Measurements from ENCODE around the gene RNF151. TPM values are rescaled to one million over a fixed set of nuclear protein-coding genes. Genes with fewer than 3 reads are reported as not detected.
A peak's percentile ranks its signal among the peaks of the same experiment; 100 is the strongest.
"Not testable (repeated sequence)": the region's sequence is repeated elsewhere in the genome, so short reads cannot be mapped to it uniquely, and the experiment has no call there.

The RNF151 gene
- total RNA-seq, 1 experiment from 2014 or later, result not detected

- Histone ChIP-seq H4K20me1 (ENCODE audit: insufficient read depth, low read depth, low read length) (peaks cover 68% of the 10 kb centered on the region), H2AFZ (ENCODE audit: low read length) (no peak overlapping the region), H3K27me3 (ENCODE audit: low read length) (no peaks in the 10 kb centered on the region), H3K36me3 (ENCODE audit: insufficient read depth, low read length) (peaks cover 9% of the 10 kb centered on the region), H3K9me2 (replicated peaks; ENCODE audit: insufficient read depth, low read length) (no peaks in the 10 kb centered on the region), H3K27ac (ENCODE audit: low read length) (no peak overlapping the region), H3K4me2 (ENCODE audit: low read depth, low read length, poor library complexity, severe bottlenecking) (peak overlapping the region; percentile 93), H3K4me3 (ENCODE audit: low read length) (peak overlapping the region; percentile 100; the same call in 1 of the 2 replicates), H3K79me2 (ENCODE audit: low read length) (peaks cover 73% of the 10 kb centered on the region), H3K9me3 (ENCODE audit: low read length) (no peaks in the 10 kb centered on the region), H3K9ac (ENCODE audit: low read length) (peak overlapping the region; percentile 98), H3K4me1 (ENCODE audit: low read length) (peaks cover 55% of the 10 kb centered on the region)
- DNase-seq, result no peak
Observed at GRCh38 chr16:2007081-2007836, 40.6 kb downstream of the RNF151 start.

- Histone ChIP-seq H3K4me2 (ENCODE audit: low read depth, low read length, poor library complexity, severe bottlenecking) (peak overlapping the region; percentile 93), H3K9ac (ENCODE audit: low read length) (peak overlapping the region; percentile 98), H3K4me3 (ENCODE audit: low read length) (peak overlapping the region; percentile 100), H3K27me3 (ENCODE audit: low read length) (no peaks in the 10 kb centered on the region), H3K4me1 (ENCODE audit: low read length) (peaks cover 55% of the 10 kb centered on the region), H2AFZ (ENCODE audit: low read length) (no peak overlapping the region), H4K20me1 (ENCODE audit: insufficient read depth, low read depth, low read length) (peaks cover 60% of the 10 kb centered on the region), H3K79me2 (ENCODE audit: low read length) (peaks cover 69% of the 10 kb centered on the region), H3K9me2 (replicated peaks; ENCODE audit: insufficient read depth, low read length) (no peaks in the 10 kb centered on the region), H3K9me3 (ENCODE audit: low read length) (no peaks in the 10 kb centered on the region), H3K27ac (ENCODE audit: low read length) (peak overlapping the region; percentile 46; the same call in 1 of the 2 replicates), H3K36me3 (ENCODE audit: insufficient read depth, low read length) (peaks cover 6% of the 10 kb centered on the region)
- no peak for DNase-seq
Observed at GRCh38 chr16:2008009-2008526, 41.4 kb downstream of the RNF151 start.

GRCh38 chr16:2008631-2009163, 42.0 kb downstream of the RNF151 start:
- DNase-seq, result peak; percentile 66
- Histone ChIP-seq H3K9ac (ENCODE audit: low read length) (peak overlapping the region; percentile 98), H4K20me1 (ENCODE audit: insufficient read depth, low read depth, low read length) (peaks cover 53% of the 10 kb centered on the region)

GRCh38 chr16:2009164-2009711, 42.6 kb downstream of the RNF151 start:
- Histone ChIP-seq H3K9me2 (replicated peaks; ENCODE audit: insufficient read depth, low read length) (no peaks in the 10 kb centered on the region), H2AFZ (ENCODE audit: low read length) (no peak overlapping the region), H3K4me3 (ENCODE audit: low read length) (peak overlapping the region; percentile 100), H4K20me1 (ENCODE audit: insufficient read depth, low read depth, low read length) (peaks cover 50% of the 10 kb centered on the region), H3K9me3 (ENCODE audit: low read length) (no peaks in the 10 kb centered on the region), H3K4me2 (ENCODE audit: low read depth, low read length, poor library complexity, severe bottlenecking) (peak overlapping the region; percentile 93), H3K36me3 (ENCODE audit: insufficient read depth, low read length) (no peaks in the 10 kb centered on the region), H3K9ac (ENCODE audit: low read length) (peak overlapping the region; percentile 98), H3K27me3 (ENCODE audit: low read length) (no peaks in the 10 kb centered on the region), H3K4me1 (ENCODE audit: low read length) (peaks cover 51% of the 10 kb centered on the region), H3K27ac (ENCODE audit: low read length) (peak overlapping the region; percentile 46; the same call in 1 of the 2 replicates), H3K79me2 (ENCODE audit: low read length) (peaks cover 62% of the 10 kb centered on the region)
- DNase-seq, result no peak

More at GRCh38 chr16:2008631-2009163, 42.0 kb downstream of the RNF151 start:
- Histone ChIP-seq H3K36me3 (ENCODE audit: insufficient read depth, low read length) (no peaks in the 10 kb centered on the region), H3K4me3 (ENCODE audit: low read length) (peak overlapping the region; percentile 100), H2AFZ (ENCODE audit: low read length) (no peak overlapping the region), H3K9me3 (ENCODE audit: low read length) (no peaks in the 10 kb centered on the region), H3K4me2 (ENCODE audit: low read depth, low read length, poor library complexity, severe bottlenecking) (peak overlapping the region; percentile 93), H3K9me2 (replicated peaks; ENCODE audit: insufficient read depth, low read length) (no peaks in the 10 kb centered on the region), H3K27ac (ENCODE audit: low read length) (peak overlapping the region; percentile 46; the same call in 1 of the 2 replicates), H3K4me1 (ENCODE audit: low read length) (peaks cover 55% of the 10 kb centered on the region), H3K79me2 (ENCODE audit: low read length) (peaks cover 63% of the 10 kb centered on the region), H3K27me3 (ENCODE audit: low read length) (no peaks in the 10 kb centered on the region)

GRCh38 chr16:2009791-2010510, 43.3 kb downstream of the RNF151 start, which contains the start of gene ZNF598:
TSS of gene ZNF598 (minus strand) at chr16:2009821.
- H3K36me3 ChIP-seq (ENCODE audit: insufficient read depth, low read length), result no peaks in the 10 kb centered on the region
- H2AFZ ChIP-seq (ENCODE audit: low read length), result no peak within 1 kb of the TSS; the same call in 1 of the 2 replicates
- H3K27me3 ChIP-seq (ENCODE audit: low read length), result no peaks in the 10 kb centered on the region
- peak within 1 kb of the TSS; percentile 100 for H3K4me3 ChIP-seq (ENCODE audit: low read length)
- no peaks in the 10 kb centered on the region for H3K9me3 ChIP-seq (ENCODE audit: low read length)
- H4K20me1 ChIP-seq (ENCODE audit: insufficient read depth, low read depth, low read length), result peaks cover 42% of the 10 kb centered on the region
- peaks cover 46% of the 10 kb centered on the region for H3K4me1 ChIP-seq (ENCODE audit: low read length)
- peak within 1 kb of the TSS; percentile 98 for H3K9ac ChIP-seq (ENCODE audit: low read length)
- peak; percentile 95 for DNase-seq
- peak within 1 kb of the TSS; percentile 57 for H3K27ac ChIP-seq (ENCODE audit: low read length)
- peak within 1 kb of the TSS; percentile 93 for H3K4me2 ChIP-seq (ENCODE audit: low read depth, low read length, poor library complexity, severe bottlenecking)
- no peaks in the 10 kb centered on the region for H3K9me2 ChIP-seq (replicated peaks; ENCODE audit: insufficient read depth, low read length)
- H3K79me2 ChIP-seq (ENCODE audit: low read length), result peaks cover 56% of the 10 kb centered on the region

GRCh38 chr16:2011726-2012125, 45.1 kb downstream of the RNF151 start:
- not testable (repeated sequence) for H3K4me3 ChIP-seq (ENCODE audit: low read length); H3K9ac ChIP-seq (ENCODE audit: low read length); H3K4me2 ChIP-seq (ENCODE audit: low read depth, low read length, poor library complexity, severe bottlenecking); H3K9me2 ChIP-seq (replicated peaks; ENCODE audit: insufficient read depth, low read length); H3K27ac ChIP-seq (ENCODE audit: low read length); H3K9me3 ChIP-seq (ENCODE audit: low read length); DNase-seq; H2AFZ ChIP-seq (ENCODE audit: low read length); H3K36me3 ChIP-seq (ENCODE audit: insufficient read depth, low read length); H3K27me3 ChIP-seq (ENCODE audit: low read length)
- Histone ChIP-seq H3K4me1 (ENCODE audit: low read length) (peaks cover 29% of the 10 kb centered on the region), H4K20me1 (ENCODE audit: insufficient read depth, low read depth, low read length) (peaks cover 26% of the 10 kb centered on the region), H3K79me2 (ENCODE audit: low read length) (peaks cover 38% of the 10 kb centered on the region)

- Histone ChIP-seq H3K4me2 (ENCODE audit: low read depth, low read length, poor library complexity, severe bottlenecking) (no peak overlapping the region), H3K9ac (ENCODE audit: low read length) (no peak overlapping the region), H3K27me3 (ENCODE audit: low read length) (no peaks in the 10 kb centered on the region), H3K36me3 (ENCODE audit: insufficient read depth, low read length) (no peaks in the 10 kb centered on the region), H3K9me3 (ENCODE audit: low read length) (no peaks in the 10 kb centered on the region), H3K4me1 (ENCODE audit: low read length) (peaks cover 11% of the 10 kb centered on the region), H4K20me1 (ENCODE audit: insufficient read depth, low read depth, low read length) (peaks cover 8% of the 10 kb centered on the region), H3K4me3 (ENCODE audit: low read length) (no peak overlapping the region), H3K9me2 (replicated peaks; ENCODE audit: insufficient read depth, low read length) (no peaks in the 10 kb centered on the region), H3K79me2 (ENCODE audit: low read length) (peaks cover 20% of the 10 kb centered on the region), H2AFZ (ENCODE audit: low read length) (no peak overlapping the region), H3K27ac (ENCODE audit: low read length) (no peak overlapping the region)
- DNase-seq, result no peak
Observed at GRCh38 chr16:2013527-2013926, 46.9 kb downstream of the RNF151 start.

Measured in Karpas-422 (cell line).